Measurements from ENCODE around the gene USP37.

DNA sequence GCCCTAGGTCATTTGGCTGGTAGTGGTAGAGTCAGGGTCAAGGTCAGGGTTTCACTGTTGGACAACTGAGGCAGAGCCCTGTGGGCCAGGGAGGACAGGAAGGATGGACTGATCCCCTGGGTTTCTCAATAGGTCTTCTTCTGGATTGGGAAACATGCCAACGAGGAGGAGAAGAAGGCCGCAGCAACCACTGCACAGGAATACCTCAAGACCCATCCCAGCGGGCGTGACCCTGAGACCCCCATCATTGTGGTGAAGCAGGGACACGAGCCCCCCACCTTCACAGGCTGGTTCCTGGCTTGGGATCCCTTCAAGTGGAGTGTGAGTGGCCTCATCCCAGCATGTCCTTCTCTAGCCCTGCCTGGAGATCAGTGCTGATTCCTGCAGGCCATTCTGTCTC is 131.2 kb downstream of the USP37 start:
- TF ChIP-seq, protein P1, sequence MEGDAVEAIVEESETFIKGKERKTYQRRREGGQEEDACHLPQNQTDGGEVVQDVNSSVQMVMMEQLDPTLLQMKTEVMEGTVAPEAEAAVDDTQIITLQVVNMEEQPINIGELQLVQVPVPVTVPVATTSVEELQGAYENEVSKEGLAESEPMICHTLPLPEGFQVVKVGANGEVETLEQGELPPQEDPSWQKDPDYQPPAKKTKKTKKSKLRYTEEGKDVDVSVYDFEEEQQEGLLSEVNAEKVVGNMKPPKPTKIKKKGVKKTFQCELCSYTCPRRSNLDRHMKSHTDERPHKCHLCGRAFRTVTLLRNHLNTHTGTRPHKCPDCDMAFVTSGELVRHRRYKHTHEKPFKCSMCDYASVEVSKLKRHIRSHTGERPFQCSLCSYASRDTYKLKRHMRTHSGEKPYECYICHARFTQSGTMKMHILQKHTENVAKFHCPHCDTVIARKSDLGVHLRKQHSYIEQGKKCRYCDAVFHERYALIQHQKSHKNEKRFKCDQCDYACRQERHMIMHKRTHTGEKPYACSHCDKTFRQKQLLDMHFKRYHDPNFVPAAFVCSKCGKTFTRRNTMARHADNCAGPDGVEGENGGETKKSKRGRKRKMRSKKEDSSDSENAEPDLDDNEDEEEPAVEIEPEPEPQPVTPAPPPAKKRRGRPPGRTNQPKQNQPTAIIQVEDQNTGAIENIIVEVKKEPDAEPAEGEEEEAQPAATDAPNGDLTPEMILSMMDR (IDR thresholded peaks at IDR 0.05; ENCODE audit: low read depth, low read length): no peak
- no peak for TF ChIP-seq EZH2phosphoT487 (IDR thresholded peaks at IDR 0.05; ENCODE audit: low read depth)
